Stimulated activated naive CD8-positive, alpha-beta T cell treated with anti-CD3 and anti-CD28 coated beads, Interleukin-15, Interleukin-2, amounts not matched to agents 100 ng/mL and 50 ng/mL, for 24 hours (primary cell): ENCODE data around the gene KCNJ6.

Experiments
- H3K27ac Mint-ChIP-seq: one replicate; pipeline ENCODE4 v1.8.0; 2021; ENCODE audit warnings: mild to moderate bottlenecking, mixed read lengths
- H3K27me3 Mint-ChIP-seq: one replicate; pipeline ENCODE4 v1.8.0; 2021; ENCODE audit warnings: mixed read lengths
- H3K36me3 Mint-ChIP-seq: one replicate; pipeline ENCODE4 v1.8.0; 2021; ENCODE audit warnings: low read depth, mixed read lengths
- H3K4me1 Mint-ChIP-seq: one replicate; pipeline ENCODE4 v1.8.0; 2021; ENCODE audit warnings: low read depth, mixed read lengths
- H3K4me3 Mint-ChIP-seq: one replicate; pipeline ENCODE4 v1.8.0; 2021; ENCODE audit warnings: mild to moderate bottlenecking, mixed read lengths
- H3K9me3 Mint-ChIP-seq: one replicate; pipeline ENCODE4 v1.8.0; 2021; ENCODE audit warnings: mixed read lengths

The KCNJ6 gene

GRCh38 chr21:37865156-37865555, 51.1 kb downstream of the KCNJ6 start:
- Mint-ChIP-seq H3K4me3 (no peak overlapping the region), H3K36me3 (no peaks in the 10 kb centered on the region), H3K4me1 (peaks cover 7% of the 10 kb centered on the region), H3K9me3 (no peaks in the 10 kb centered on the region), H3K27ac (no peak overlapping the region), H3K27me3 (peaks cover 8% of the 10 kb centered on the region)

GRCh38 chr21:37863842-37864241, 52.4 kb downstream of the KCNJ6 start:
- no peaks in the 10 kb centered on the region for H3K36me3 Mint-ChIP-seq
- peaks cover 8% of the 10 kb centered on the region for H3K27me3 Mint-ChIP-seq
- H3K4me1 Mint-ChIP-seq, result peaks cover 7% of the 10 kb centered on the region
- no peak overlapping the region for H3K27ac Mint-ChIP-seq
- H3K9me3 Mint-ChIP-seq, result no peaks in the 10 kb centered on the region
- no peak overlapping the region for H3K4me3 Mint-ChIP-seq

GRCh38 chr21:37862536-37862935, 53.7 kb downstream of the KCNJ6 start:
- no peaks in the 10 kb centered on the region for H3K9me3 Mint-ChIP-seq
- H3K27ac Mint-ChIP-seq, result no peak overlapping the region
- H3K27me3 Mint-ChIP-seq, result peaks cover 11% of the 10 kb centered on the region
- no peaks in the 10 kb centered on the region for H3K36me3 Mint-ChIP-seq
- no peak overlapping the region for H3K4me3 Mint-ChIP-seq
- H3K4me1 Mint-ChIP-seq, result peaks cover 7% of the 10 kb centered on the region

- H3K9me3 Mint-ChIP-seq, result no peaks in the 10 kb centered on the region
- H3K4me3 Mint-ChIP-seq, result no peak overlapping the region
- H3K27me3 Mint-ChIP-seq, result peaks cover 11% of the 10 kb centered on the region
- H3K27ac Mint-ChIP-seq, result no peak overlapping the region
- peaks cover 7% of the 10 kb centered on the region for H3K4me1 Mint-ChIP-seq
- H3K36me3 Mint-ChIP-seq, result no peaks in the 10 kb centered on the region
Measured at GRCh38 chr21:37861561-37861960, 54.7 kb downstream of the KCNJ6 start.

- Mint-ChIP-seq H3K36me3 (no peaks in the 10 kb centered on the region), H3K27ac (no peak overlapping the region), H3K4me3 (no peak overlapping the region), H3K27me3 (peaks cover 7% of the 10 kb centered on the region), H3K4me1 (peaks cover 4% of the 10 kb centered on the region), H3K9me3 (no peaks in the 10 kb centered on the region)
Measured at GRCh38 chr21:37860416-37860815, 55.8 kb downstream of the KCNJ6 start.

GRCh38 chr21:37855647-37856625, 60.3 kb downstream of the KCNJ6 start:
- H3K4me3 Mint-ChIP-seq, result no peak overlapping the region
- H3K4me1 Mint-ChIP-seq, result no peaks in the 10 kb centered on the region
- H3K27me3 Mint-ChIP-seq, result peaks cover 11% of the 10 kb centered on the region
- H3K9me3 Mint-ChIP-seq, result peaks cover 18% of the 10 kb centered on the region
- H3K27ac Mint-ChIP-seq, result no peak overlapping the region
- no peaks in the 10 kb centered on the region for H3K36me3 Mint-ChIP-seq

- Mint-ChIP-seq H3K4me3 (no peak overlapping the region), H3K4me1 (no peaks in the 10 kb centered on the region), H3K27ac (no peak overlapping the region), H3K27me3 (peaks cover 11% of the 10 kb centered on the region), H3K36me3 (no peaks in the 10 kb centered on the region), H3K9me3 (peaks cover 18% of the 10 kb centered on the region)
Measured at GRCh38 chr21:37855271-37855646, 61.0 kb downstream of the KCNJ6 start.

GRCh38 chr21:37849506-37850102, 66.7 kb downstream of the KCNJ6 start:
- peaks cover 10% of the 10 kb centered on the region for H3K9me3 Mint-ChIP-seq
- no peaks in the 10 kb centered on the region for H3K4me1 Mint-ChIP-seq

GRCh38 chr21:37848721-37849490, 67.4 kb downstream of the KCNJ6 start:
- no peak overlapping the region for H3K27ac Mint-ChIP-seq
- no peaks in the 10 kb centered on the region for H3K36me3 Mint-ChIP-seq
- H3K27me3 Mint-ChIP-seq, result peaks cover 14% of the 10 kb centered on the region
- peaks cover 9% of the 10 kb centered on the region for H3K9me3 Mint-ChIP-seq
- H3K4me1 Mint-ChIP-seq, result no peaks in the 10 kb centered on the region
- no peak overlapping the region for H3K4me3 Mint-ChIP-seq

More at GRCh38 chr21:37849506-37850102, 66.7 kb downstream of the KCNJ6 start:
- Mint-ChIP-seq H3K27ac (no peak overlapping the region), H3K4me3 (no peak overlapping the region), H3K36me3 (no peaks in the 10 kb centered on the region), H3K27me3 (peaks cover 14% of the 10 kb centered on the region)

GRCh38 chr21:37845535-37845934, 70.7 kb downstream of the KCNJ6 start:
- H3K4me1 Mint-ChIP-seq, result no peaks in the 10 kb centered on the region
- H3K36me3 Mint-ChIP-seq, result no peaks in the 10 kb centered on the region
- no peaks in the 10 kb centered on the region for H3K9me3 Mint-ChIP-seq
- H3K27me3 Mint-ChIP-seq, result peaks cover 14% of the 10 kb centered on the region
- no peak overlapping the region for H3K4me3 Mint-ChIP-seq
- H3K27ac Mint-ChIP-seq, result no peak overlapping the region

- Mint-ChIP-seq H3K36me3 (no peaks in the 10 kb centered on the region), H3K27ac (no peak overlapping the region), H3K27me3 (peaks cover 3% of the 10 kb centered on the region), H3K4me3 (no peak overlapping the region), H3K4me1 (no peaks in the 10 kb centered on the region), H3K9me3 (no peaks in the 10 kb centered on the region)
Measured at GRCh38 chr21:37843191-37843590, 73.1 kb downstream of the KCNJ6 start.

- H3K9me3 Mint-ChIP-seq, result no peaks in the 10 kb centered on the region
- no peaks in the 10 kb centered on the region for H3K36me3 Mint-ChIP-seq
- no peaks in the 10 kb centered on the region for H3K27me3 Mint-ChIP-seq
- no peak overlapping the region for H3K4me3 Mint-ChIP-seq
- H3K4me1 Mint-ChIP-seq, result no peaks in the 10 kb centered on the region
- H3K27ac Mint-ChIP-seq, result no peak overlapping the region
Measured at GRCh38 chr21:37842163-37842919, 73.9 kb downstream of the KCNJ6 start.

- Mint-ChIP-seq H3K36me3 (no peaks in the 10 kb centered on the region), H3K9me3 (peaks cover 3% of the 10 kb centered on the region), H3K4me1 (no peaks in the 10 kb centered on the region), H3K4me3 (no peak overlapping the region), H3K27me3 (no peaks in the 10 kb centered on the region), H3K27ac (no peak overlapping the region)
Measured at GRCh38 chr21:37837381-37837780, 78.9 kb downstream of the KCNJ6 start.

- Mint-ChIP-seq H3K9me3 (peaks cover 3% of the 10 kb centered on the region), H3K4me1 (no peaks in the 10 kb centered on the region), H3K27me3 (peaks cover 4% of the 10 kb centered on the region), H3K4me3 (no peak overlapping the region), H3K36me3 (no peaks in the 10 kb centered on the region), H3K27ac (no peak overlapping the region)
Measured at GRCh38 chr21:37835481-37835880, 80.8 kb downstream of the KCNJ6 start.
